IMR-90 (cell line): Measurements from ENCODE around the gene CMC1. TPM values are rescaled to one million over a fixed set of nuclear protein-coding genes. Genes with fewer than 3 reads are reported as not detected.

Experiments used
- ATAC-seq: fragments of 200-7000 bp; cut with Tn5 transposase; 2 replicates; pipeline ENCODE4 v1.9.1; 2020; ENCODE audit warnings: low read depth, mild to moderate bottlenecking, moderate library complexity
- BruUV-seq: library from RNA; stranded (reverse); fragments of 400-500 nt; replicated peaks from 2 replicates; lab custom pipeline; 2021; lab: Mats Ljungman, UMichigan
- CTCF ChIA-PET: fragments of 300-600 bp; formaldehyde crosslinking; extraction: SDS; loops from one replicate; lab custom pipeline; 2021; ENCODE audit warnings: antibody characterized with exemption; lab: Yijun Ruan, JAX
- POLR2A ChIA-PET: fragments of 300-600 bp; sonication (Branson Sonifier 250); formaldehyde crosslinking; loops from one replicate; lab custom pipeline; 2022; ENCODE audit warnings: antibody characterized with exemption; ENCODE audit not compliant: unreplicated experiment; lab: Charles Lee
- DNase-seq: peaks from one replicate; pipeline ENCODE4 v3.0.0; 2013
- H2AFZ ChIP-seq: replicated peaks from 2 replicates; pipeline ENCODE3; 2013; ENCODE audit warnings: low read length, mild to moderate bottlenecking; ENCODE audit not compliant: poor library complexity
- H2AK5ac ChIP-seq: 2 replicates; pipeline ENCODE4 v1.6.1; 2013; ENCODE audit warnings: low read depth, low read length, inconsistent platforms
- H2AK9ac ChIP-seq: replicated peaks from 2 replicates; pipeline ENCODE3; 2013; ENCODE audit warnings: mild to moderate bottlenecking, low read depth, low read length, moderate library complexity; ENCODE audit not compliant: poor library complexity
- H2BK120ac ChIP-seq: 2 replicates; pipeline ENCODE4 v1.6.1; 2013; ENCODE audit warnings: low read depth, low read length, inconsistent platforms
- H2BK15ac ChIP-seq: 3 replicates; pipeline ENCODE4 v1.6.1; 2013; ENCODE audit warnings: low read depth, low read length, inconsistent platforms
- H2BK20ac ChIP-seq: 2 replicates; pipeline ENCODE4 v1.6.1; 2013; ENCODE audit warnings: low read depth, mild to moderate bottlenecking, inconsistent platforms, low read length, moderate library complexity
- H2BK5ac ChIP-seq: 2 replicates; pipeline ENCODE4 v1.6.1; 2013; ENCODE audit warnings: mild to moderate bottlenecking, low read depth, low read length, inconsistent platforms; ENCODE audit not compliant: poor library complexity, severe bottlenecking
- H3K14ac ChIP-seq: replicated peaks from 2 replicates; pipeline ENCODE4 v1.6.1; 2013; ENCODE audit warnings: low read depth, low read length, inconsistent platforms
- H3K18ac ChIP-seq: 2 replicates; pipeline ENCODE4 v1.6.1; 2013; ENCODE audit warnings: low read depth, low read length, control low read depth
- H3K23ac ChIP-seq: 2 replicates; pipeline ENCODE4 v1.6.1; 2013; ENCODE audit warnings: low read depth, low read length, inconsistent platforms
- H3K27ac ChIP-seq: 2 replicates; pipeline ENCODE4 v1.5.1; 2013; ENCODE audit warnings: mild to moderate bottlenecking, control low read depth, low read length; ENCODE audit not compliant: insufficient read depth
- H3K27me3 ChIP-seq: 2 replicates; pipeline ENCODE4 v1.6.1; 2013; ENCODE audit warnings: low read length; ENCODE audit not compliant: control insufficient read depth, insufficient read depth
- H3K36me3 ChIP-seq: 2 replicates; pipeline ENCODE4 v1.6.1; 2013; ENCODE audit warnings: low read length, mixed read lengths; ENCODE audit not compliant: control insufficient read depth, insufficient read depth
- H3K4ac ChIP-seq: 2 replicates; pipeline ENCODE4 v1.6.1; 2013; ENCODE audit warnings: low read depth, low read length, inconsistent platforms
- H3K4me1 ChIP-seq: 2 replicates; pipeline ENCODE4 v1.6.1; 2013; ENCODE audit warnings: low read length, mixed read lengths; ENCODE audit not compliant: control insufficient read depth, insufficient read depth
- H3K4me2 ChIP-seq: 2 replicates; pipeline ENCODE4 v1.6.1; 2013; ENCODE audit warnings: low read depth, mild to moderate bottlenecking, control low read depth, low read length, moderate library complexity
- H3K4me3 ChIP-seq: 2 replicates; pipeline ENCODE4 v1.5.1; 2013; ENCODE audit warnings: low read depth, mild to moderate bottlenecking, control low read depth, low read length, moderate library complexity; ENCODE audit not compliant: insufficient read depth
- H3K56ac ChIP-seq: 2 replicates; pipeline ENCODE4 v1.6.1; 2013; ENCODE audit warnings: low read length, inconsistent platforms; ENCODE audit not compliant: insufficient read depth; ENCODE audit errors: extremely low read depth
- H3K79me1 ChIP-seq, 2 experiments: 2 replicates each; pipeline ENCODE4 v1.6.1; 2013; ENCODE audit warnings: low read length in 2 of 2, inconsistent platforms in 1 of 2, low read depth in 1 of 2
- H3K9ac ChIP-seq: 2 replicates; pipeline ENCODE4 v1.6.1; 2013; ENCODE audit warnings: low read depth, low read length, control low read depth
- H3K9me1 ChIP-seq: 2 replicates; pipeline ENCODE4 v1.6.1; 2013; ENCODE audit warnings: low read length, inconsistent platforms; ENCODE audit not compliant: insufficient read depth
- H3K9me3 ChIP-seq: 2 replicates; pipeline ENCODE4 v1.6.1; 2013; ENCODE audit warnings: low read length; ENCODE audit not compliant: control insufficient read depth, insufficient read depth
- H4K20me1 ChIP-seq: 2 replicates; pipeline ENCODE4 v1.6.1; 2013; ENCODE audit warnings: low read length, inconsistent platforms; ENCODE audit not compliant: insufficient read depth
- H4K5ac ChIP-seq: 2 replicates; pipeline ENCODE4 v1.6.1; 2013; ENCODE audit warnings: mild to moderate bottlenecking, low read depth, low read length, control low read depth
- H4K8ac ChIP-seq, 2 experiments: 2 replicates each; pipeline ENCODE4 v1.6.1; 2013; ENCODE audit warnings: low read depth in 2 of 2, low read length in 2 of 2, control low read depth in 1 of 2, inconsistent platforms in 1 of 2
- H4K91ac ChIP-seq: 2 replicates; pipeline ENCODE4 v1.6.1; 2013; ENCODE audit warnings: low read depth, low read length, inconsistent platforms; ENCODE audit not compliant: insufficient read depth
- BHLHE40 ChIP-seq: fragments of 150-350 bp; IDR thresholded peaks from 2 replicates; pipeline ENCODE4 v1.6.1; 2016; ENCODE audit warnings: mild to moderate bottlenecking, low read depth, low read length
- CEBPB ChIP-seq: IDR thresholded peaks from 2 replicates; pipeline ENCODE4 v1.6.1; 2012; ENCODE audit warnings: low read depth, low read length, improper control_type of control experiment
- CHD1 ChIP-seq: IDR thresholded peaks from 2 replicates; pipeline ENCODE4 v1.6.1; 2012; ENCODE audit warnings: low read depth, low read length, improper control_type of control experiment
- CTCF ChIP-seq: conservative IDR thresholded peaks from 2 replicates; pipeline ENCODE4 v1.5.1; 2012; ENCODE audit warnings: mild to moderate bottlenecking, low read depth, low read length, improper control_type of control experiment
- ELK1 ChIP-seq: fragments of 150-350 bp; IDR thresholded peaks from 2 replicates; pipeline ENCODE4 v1.6.1; 2016; ENCODE audit warnings: low read depth, mild to moderate bottlenecking, low read length, moderate library complexity, borderline replicate concordance
- FOS ChIP-seq: fragments of 150-350 bp; IDR thresholded peaks from 2 replicates; pipeline ENCODE4 v1.6.1; 2016; ENCODE audit warnings: low read depth, low read length
- MAFK ChIP-seq: IDR thresholded peaks from 2 replicates; pipeline ENCODE4 v1.6.1; 2012; ENCODE audit warnings: low read depth, low read length, improper control_type of control experiment
- MAZ ChIP-seq: IDR thresholded peaks from 2 replicates; pipeline ENCODE4 v1.6.1; 2012; ENCODE audit warnings: low read depth, mild to moderate bottlenecking, low read length, improper control_type of control experiment, moderate library complexity, borderline replicate concordance
- MXI1 ChIP-seq: IDR thresholded peaks from 2 replicates; pipeline ENCODE4 v1.6.1; 2012; ENCODE audit warnings: low read depth, mild to moderate bottlenecking, low read length, moderate library complexity, borderline replicate concordance
- NFE2L2 ChIP-seq: fragments of 150-350 bp; IDR thresholded peaks from 2 replicates; pipeline ENCODE4 v1.6.1; 2016; ENCODE audit warnings: low read depth, mild to moderate bottlenecking, low read length
- POLR2A ChIP-seq: IDR thresholded peaks from 2 replicates; pipeline ENCODE4 v1.6.1; 2012; ENCODE audit warnings: mild to moderate bottlenecking, low read depth, low read length
- RAD21 ChIP-seq: IDR thresholded peaks from 2 replicates; pipeline ENCODE4 v1.6.1; 2012; ENCODE audit warnings: low read length, improper control_type of control experiment
- RCOR1 ChIP-seq: IDR thresholded peaks from 2 replicates; pipeline ENCODE4 v1.6.1; 2012; ENCODE audit warnings: mild to moderate bottlenecking, low read length, improper control_type of control experiment; ENCODE audit not compliant: insufficient replicate concordance
- USF2 ChIP-seq: fragments of 150-350 bp; IDR thresholded peaks from 2 replicates; pipeline ENCODE4 v1.6.1; 2017; ENCODE audit warnings: mild to moderate bottlenecking, antibody characterized with exemption, low read length, low read depth
- WGBS, 2 experiments: methylation state at CpG; one replicate each; pipeline versions ENCODE4 v1.1.5 to v1.1.7; 2013; ENCODE audit warnings: missing lambda C conversion rate in 2 of 2; ENCODE audit not compliant: insufficient read length in 1 of 2; ENCODE audit errors: extremely low coverage in 2 of 2; 5-methylcytosine and 5-hydroxymethylcytosine counted together
- dilution Hi-C: fragments of 300-500 bp; cut with HindIII; formaldehyde crosslinking; loops from one replicate; pipeline ENCODE4 v1.14.3; 2018; ENCODE audit warnings: low sequenced_read_pairs; ENCODE audit not compliant: unreplicated experiment
- in situ Hi-C: fragments of 300-500 bp; cut with MboI; formaldehyde crosslinking; loops from 3 replicates; pipeline ENCODE4 v1.14.3; 2019; ENCODE audit warnings: low sequenced_read_pairs, inconsistent platforms, mixed read lengths
- intact Hi-C: fragments of 100-400 bp; cut with micrococcal nuclease; formaldehyde crosslinking; loops from 2 replicates; pipeline ENCODE4 v1.10.0; 2022
- polyA plus RNA-seq, 3 experiments: library from polyadenylated mRNA; depleted of rRNA; stranded (reverse); fragments of >200 nt; gene quantifications; 2 replicates each; pipeline ENCODE4 v1.2.3, GENCODE V29; 2012; ENCODE audit warnings: low replicate concordance in 1 of 3
- total RNA-seq: library from RNA; depleted of rRNA; stranded (reverse); fragments of >200 nt; gene quantifications from 2 replicates; pipeline ENCODE4 v1.2.3, GENCODE V29; 2012

CMC1 gene
- total and polyA plus RNA-seq, 2 of the 4 experiments (the other 2 are of a cell fraction), result 1.6 to 18.3 TPM

- no peak overlapping the region for H3K27ac ChIP-seq
- no peak overlapping the region for H2BK5ac ChIP-seq
- H3K4me1 ChIP-seq, result no peaks in the 10 kb centered on the region
- H2BK120ac ChIP-seq, result no peak overlapping the region
- H3K9me1 ChIP-seq, result no peaks in the 10 kb centered on the region
- TF ChIP-seq RCOR1 (no peak), USF2 (no peak), NFE2L2 (no peak), CHD1 (no peak), POLR2A (no peak), CTCF (no peak), CEBPB (no peak), MXI1 (no peak), RAD21 (no peak), FOS (no peak), MAFK (no peak), BHLHE40 (no peak), ELK1 (no peak), MAZ (no peak)
- CTCF ChIA-PET, result interaction anchor here (0.5 kb wide), 1 partner anchor 154 kb away, joined by 3 read pairs; no protein-coding TSS in a partner anchor
- no peaks in the 10 kb centered on the region for H3K27me3 ChIP-seq
- no peak overlapping the region for H4K91ac ChIP-seq
- no peak overlapping the region for H2AK9ac ChIP-seq
- no peak overlapping the region for H2BK20ac ChIP-seq
- no TSS peak for BruUV-seq
- in situ Hi-C loops (no loop called here), dilution Hi-C loops (no loop called here), intact Hi-C loops (no loop called here)
- ATAC-seq (no peak), DNase-seq (no peak)
- H2AFZ ChIP-seq, result no peak overlapping the region
- H3K18ac ChIP-seq, result no peak overlapping the region
- POLR2A ChIA-PET, result no interaction called here
- no peak overlapping the region for H3K56ac ChIP-seq
- no peak overlapping the region for H3K9ac ChIP-seq
- H3K4ac ChIP-seq, result no peak overlapping the region
- no peaks in the 10 kb centered on the region for H3K79me1 ChIP-seq
- H3K23ac ChIP-seq, result no peak overlapping the region
- H4K8ac ChIP-seq, result no peak overlapping the region
- no CpG with 5 or more reads among the region's 5 CpGs for WGBS, 2 experiments
- H4K5ac ChIP-seq, result no peak overlapping the region
- no peak overlapping the region for H3K4me2 ChIP-seq
- H3K36me3 ChIP-seq, result no peaks in the 10 kb centered on the region
- no peak overlapping the region for H2BK15ac ChIP-seq
- no peaks in the 10 kb centered on the region for H3K9me3 ChIP-seq
- H3K4me3 ChIP-seq, result no peak overlapping the region
- H3K14ac ChIP-seq, result no peak overlapping the region
- H2AK5ac ChIP-seq, result no peak overlapping the region
- H4K20me1 ChIP-seq, result no peaks in the 10 kb centered on the region
Observed at GRCh38 chr3:28300345-28300962, 59.0 kb downstream of the CMC1 start.
